Measurements from ENCODE around the gene COQ7. TPM values are rescaled to one million over a fixed set of nuclear protein-coding genes. Genes with fewer than 3 reads are reported as not detected.

The COQ7 gene
- total RNA-seq (10 to 100 TPM; 37.0 to 52.9 (median 43.6) TPM), polyA plus RNA-seq (10 to 100 TPM; 21.3 to 24.2 TPM)
- long read RNA-seq, donor 1, transcript COQ7-201 (6 exons, 2,657 nt): major isoform, 25 of 41 reads
- long read RNA-seq, donor 1, partial matches to known transcripts: 3 of 41 reads
- long read RNA-seq, donor 1, other reads (novel, unspliced or antisense): 8 of 41 reads
- long read RNA-seq, donor 2, transcript COQ7-209 (6 exons, 2,575 nt): minor isoform, 5 of 45 reads
- long read RNA-seq, donor 2, transcript COQ7-201 (6 exons, 2,657 nt): major isoform, 25 of 45 reads
- long read RNA-seq, donor 2, partial matches to known transcripts: 2 of 45 reads
- long read RNA-seq, donor 2, other reads (novel, unspliced or antisense): 13 of 45 reads
- long read RNA-seq, donor 3, transcript COQ7-201 (6 exons, 2,657 nt): major isoform, 35 of 47 reads
- long read RNA-seq, donor 3, partial matches to known transcripts: 3 of 47 reads
- long read RNA-seq, donor 3, other reads (novel, unspliced or antisense): 8 of 47 reads

DNA sequence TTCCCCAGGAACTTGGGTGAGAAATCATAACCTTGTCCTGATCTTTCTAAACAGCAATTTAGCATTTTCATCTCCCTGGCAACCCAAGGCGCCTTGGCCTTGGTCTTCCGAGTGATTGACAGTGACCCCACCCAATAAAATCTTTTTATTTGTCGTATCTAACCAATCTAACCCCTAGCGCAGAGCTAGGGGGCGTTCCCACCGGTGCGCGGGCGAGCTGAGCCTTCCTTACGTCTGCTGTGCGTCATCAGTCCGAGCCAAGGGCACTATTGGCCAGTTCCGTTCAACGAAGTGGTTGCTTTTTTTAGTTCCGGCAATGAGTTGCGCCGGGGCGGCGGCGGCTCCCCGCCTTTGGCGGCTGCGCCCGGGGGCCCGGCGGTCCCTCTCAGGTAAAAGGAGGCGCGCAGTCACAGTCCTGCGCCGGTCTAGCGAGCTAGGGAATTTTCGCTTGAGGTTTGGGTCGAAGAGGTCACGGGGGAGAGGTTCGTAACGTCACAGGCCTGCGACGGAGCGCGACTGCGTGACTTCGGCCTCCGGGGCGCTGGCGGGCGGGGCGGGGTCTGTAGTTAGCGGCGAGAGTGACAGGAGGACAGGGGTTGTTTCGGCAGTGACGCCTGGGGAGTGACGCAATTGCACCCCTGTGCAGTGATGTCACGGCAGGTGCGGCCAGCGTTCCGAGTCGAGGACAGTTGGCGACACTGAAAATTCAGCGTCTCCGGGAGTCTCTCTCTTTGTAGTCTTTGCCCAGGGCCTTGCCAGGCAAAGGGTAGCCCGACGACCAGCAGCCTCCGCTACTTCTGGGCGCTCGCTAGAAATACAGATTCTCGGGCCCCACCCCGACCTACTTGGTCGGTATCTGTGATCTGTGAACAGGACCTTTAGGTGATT lies at the start of gene COQ7:
COQ7 (plus strand) TSS at position 266 of the 888 bp plus-strand sequence; CDS start at position 317, 51 bp downstream.
- H3K36me3 ChIP-seq: peaks cover 0 to 16% (median 3%) of the 10 kb centered on the region in 9 donors
- intact Hi-C loops (cut with DNase I): loop anchor here in 4 of 10 donors (1.0 to 10.0 kb wide), 3 partner anchors 84 to 273 kb away; partner anchors contain the start of genes TMC7 (in 3 of the 4) and RPS15A (in 1 of the 4)
- no peaks in the 10 kb centered on the region for H3K9me3 ChIP-seq
- H3K4me3 ChIP-seq: peak within 1 kb of the TSS; percentile 60 to 93 (median 74)
- WGBS, 2 donors: 0% methylated on average over 67 to 68 of the region's 68 CpGs
- H3K27ac ChIP-seq: peak within 1 kb of the TSS; percentile 97 to 100 (median 99)
- TF ChIP-seq, protein P1, sequence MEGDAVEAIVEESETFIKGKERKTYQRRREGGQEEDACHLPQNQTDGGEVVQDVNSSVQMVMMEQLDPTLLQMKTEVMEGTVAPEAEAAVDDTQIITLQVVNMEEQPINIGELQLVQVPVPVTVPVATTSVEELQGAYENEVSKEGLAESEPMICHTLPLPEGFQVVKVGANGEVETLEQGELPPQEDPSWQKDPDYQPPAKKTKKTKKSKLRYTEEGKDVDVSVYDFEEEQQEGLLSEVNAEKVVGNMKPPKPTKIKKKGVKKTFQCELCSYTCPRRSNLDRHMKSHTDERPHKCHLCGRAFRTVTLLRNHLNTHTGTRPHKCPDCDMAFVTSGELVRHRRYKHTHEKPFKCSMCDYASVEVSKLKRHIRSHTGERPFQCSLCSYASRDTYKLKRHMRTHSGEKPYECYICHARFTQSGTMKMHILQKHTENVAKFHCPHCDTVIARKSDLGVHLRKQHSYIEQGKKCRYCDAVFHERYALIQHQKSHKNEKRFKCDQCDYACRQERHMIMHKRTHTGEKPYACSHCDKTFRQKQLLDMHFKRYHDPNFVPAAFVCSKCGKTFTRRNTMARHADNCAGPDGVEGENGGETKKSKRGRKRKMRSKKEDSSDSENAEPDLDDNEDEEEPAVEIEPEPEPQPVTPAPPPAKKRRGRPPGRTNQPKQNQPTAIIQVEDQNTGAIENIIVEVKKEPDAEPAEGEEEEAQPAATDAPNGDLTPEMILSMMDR (IDR thresholded peaks at IDR 0.05): peak in 1 of 9 donors; percentile 18
- no peaks in the 10 kb centered on the region for H3K27me3 ChIP-seq
- ATAC-seq (peak; percentile 96 to 98 (median 98)), DNase-seq (peak; percentile 97 to 99)
- peaks cover 0 to 32% (median 18%) of the 10 kb centered on the region in 9 donors for H3K4me1 ChIP-seq

DNA sequence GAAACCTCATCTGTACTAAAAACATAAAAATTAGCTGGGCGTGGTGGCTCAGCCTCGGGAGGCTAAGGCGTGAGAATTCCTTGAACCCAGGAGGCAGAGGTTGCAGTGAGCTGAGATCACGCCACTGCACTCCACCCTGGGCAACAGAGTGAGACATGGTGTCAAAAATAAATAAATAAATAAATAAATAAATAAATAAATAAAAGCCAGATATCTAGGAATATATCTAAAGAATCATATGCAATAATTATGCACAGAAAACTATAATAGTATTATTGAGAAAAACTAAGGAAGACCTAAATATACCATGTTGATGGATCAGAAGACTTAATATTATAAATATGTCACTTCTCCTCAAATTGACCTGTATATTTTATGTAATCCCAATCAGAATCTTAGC lies 46.7 kb upstream of the COQ7 start:
- WGBS, 2 donors: 93 to 95% methylated on average over 4 of the region's 4 CpGs
- Histone ChIP-seq H3K9me3 (peaks cover 0 to 5% (median 0%) of the 10 kb centered on the region in 11 donors), H3K4me3 (no peak overlapping the region), H3K36me3 (peaks cover 0 to 64% (median 2%) of the 10 kb centered on the region in 9 donors), H3K4me1 (no peaks in the 10 kb centered on the region), H3K27ac (no peak overlapping the region), H3K27me3 (no peaks in the 10 kb centered on the region)
- intact Hi-C loops (cut with DNase I): no loop called here
- TF ChIP-seq, protein P1 (IDR thresholded peaks at IDR 0.05): no peak
- DNase-seq: no peak
- no peak for ATAC-seq

GRCh38 chr16:19021747-19022146 lies 45.7 kb upstream of the COQ7 start:
- peaks cover 0 to 56% (median 2%) of the 10 kb centered on the region in 9 donors for H3K36me3 ChIP-seq
- 90 to 93% methylated on average over 4 of the region's 4 CpGs for WGBS, 2 donors
- ATAC-seq: no peak

More at GRCh38 chr16:19021747-19022146, 45.7 kb upstream of the COQ7 start:
- intact Hi-C loops (cut with DNase I): no loop called here
- no peak overlapping the region for H3K4me3 ChIP-seq
- TF ChIP-seq, protein P1 (IDR thresholded peaks at IDR 0.05): no peak
- DNase-seq: no peak
- H3K9me3 ChIP-seq: peaks cover 0 to 5% (median 0%) of the 10 kb centered on the region in 11 donors
- no peak overlapping the region for H3K27ac ChIP-seq
- H3K27me3 ChIP-seq: no peaks in the 10 kb centered on the region
- no peaks in the 10 kb centered on the region for H3K4me1 ChIP-seq
